ENCODE results near the gene UBE2V1. TPM values are rescaled to one million over a fixed set of nuclear protein-coding genes. Genes with fewer than 3 reads are reported as not detected.

The UBE2V1 gene
- total RNA-seq, 1 donor from 2014 or later = 138 TPM

- Mint-ChIP-seq H3K27me3 (ENCODE audit: low read depth) (no peaks in the 10 kb centered on the region), H3K4me3 (no peak overlapping the region), H3K27ac (peak overlapping the region; percentile 31), H3K9me3 (peaks cover 3% of the 10 kb centered on the region), H3K4me1 (peaks cover 3% of the 10 kb centered on the region), H3K36me3 (no peaks in the 10 kb centered on the region)
- no peak for TF ChIP-seq CTCF (IDR thresholded peaks at IDR 0.05; ENCODE audit: unreplicated experiment)
- no peak for DNase-seq (ENCODE audit: low spot score in 2 of 2, unreplicated experiment in 2 of 2)
Measured at GRCh38 chr20:50048420-50049166, 64.4 kb downstream of the UBE2V1 start.

GRCh38 chr20:50044353-50044960, 68.5 kb downstream of the UBE2V1 start:
- Mint-ChIP-seq H3K36me3 (no peaks in the 10 kb centered on the region), H3K27me3 (ENCODE audit: low read depth) (no peaks in the 10 kb centered on the region), H3K27ac (no peak overlapping the region), H3K9me3 (peaks cover 3% of the 10 kb centered on the region), H3K4me3 (no peak overlapping the region), H3K4me1 (peaks cover 9% of the 10 kb centered on the region)
- TF ChIP-seq CTCF (IDR thresholded peaks at IDR 0.05; ENCODE audit: unreplicated experiment) = no peak
- DNase-seq (ENCODE audit: low spot score in 2 of 2, unreplicated experiment in 2 of 2) = no peak

GRCh38 chr20:50043573-50044352, 69.2 kb downstream of the UBE2V1 start:
- H3K27ac Mint-ChIP-seq = no peak overlapping the region

GRCh38 chr20:50042370-50043313, 70.3 kb downstream of the UBE2V1 start:
- DNase-seq (ENCODE audit: low spot score in 2 of 2, unreplicated experiment in 2 of 2) = no peak
- TF ChIP-seq CTCF (IDR thresholded peaks at IDR 0.05; ENCODE audit: unreplicated experiment) = no peak
- no peak overlapping the region for H3K4me3 Mint-ChIP-seq
- no peak overlapping the region for H3K27ac Mint-ChIP-seq
- peaks cover 9% of the 10 kb centered on the region for H3K4me1 Mint-ChIP-seq
- peaks cover 3% of the 10 kb centered on the region for H3K9me3 Mint-ChIP-seq
- no peaks in the 10 kb centered on the region for H3K36me3 Mint-ChIP-seq
- H3K27me3 Mint-ChIP-seq (ENCODE audit: low read depth) = no peaks in the 10 kb centered on the region

More at GRCh38 chr20:50043573-50044352, 69.2 kb downstream of the UBE2V1 start:
- H3K9me3 Mint-ChIP-seq = peaks cover 3% of the 10 kb centered on the region
- no peaks in the 10 kb centered on the region for H3K27me3 Mint-ChIP-seq (ENCODE audit: low read depth)
- no peak for TF ChIP-seq CTCF (IDR thresholded peaks at IDR 0.05; ENCODE audit: unreplicated experiment)
- H3K4me1 Mint-ChIP-seq = peaks cover 9% of the 10 kb centered on the region
- H3K36me3 Mint-ChIP-seq = no peaks in the 10 kb centered on the region
- DNase-seq (ENCODE audit: low spot score in 2 of 2, unreplicated experiment in 2 of 2) = no peak
- no peak overlapping the region for H3K4me3 Mint-ChIP-seq
